MM.1S (cell line): ENCODE measurements around the gene SPAG17.

ENCODE experiments used
- DNase-seq: peaks from one replicate; pipeline ENCODE4 v3.0.0-alpha.2; 2015
- H2AFZ ChIP-seq: fragments of 300-600 bp; sonication (generic); 2 replicates; pipeline ENCODE4 v1.6.0; 2016; ENCODE audit warnings: antibody characterized with exemption, low read length
- H3F3A ChIP-seq: fragments of 300-600 bp; sonication (generic); 2 replicates; pipeline ENCODE4 v1.6.1; 2016; ENCODE audit warnings: mild to moderate bottlenecking, antibody characterized with exemption, low read length, moderate library complexity, mixed read lengths; ENCODE audit not compliant: insufficient read depth
- H3K27ac ChIP-seq: fragments of 300-600 bp; sonication (generic); 2 replicates; pipeline ENCODE4 v1.5.1; 2016; ENCODE audit warnings: mild to moderate bottlenecking, low read length
- H3K27me3 ChIP-seq: fragments of 300-600 bp; sonication (generic); replicated peaks from 2 replicates; pipeline ENCODE4 v1.6.0; 2016; ENCODE audit warnings: low read length; ENCODE audit not compliant: insufficient read depth
- H3K36me3 ChIP-seq: fragments of 300-600 bp; sonication (generic); replicated peaks from 2 replicates; pipeline ENCODE4 v1.6.1; 2016; ENCODE audit warnings: mild to moderate bottlenecking, low read length, mixed read lengths; ENCODE audit not compliant: insufficient read depth
- H3K4me1 ChIP-seq: fragments of 300-600 bp; sonication (generic); 2 replicates; pipeline ENCODE4 v1.6.1; 2016; ENCODE audit warnings: low read length, mixed read lengths
- H3K4me2 ChIP-seq: fragments of 300-600 bp; sonication (generic); 2 replicates; pipeline ENCODE4 v1.6.0; 2016; ENCODE audit warnings: low read depth, low read length
- H3K4me3 ChIP-seq: fragments of 300-600 bp; sonication (generic); 2 replicates; pipeline ENCODE4 v1.5.1; 2016; ENCODE audit warnings: low read length, mixed read lengths
- H3K79me2 ChIP-seq: fragments of 300-600 bp; sonication (generic); 2 replicates; pipeline ENCODE4 v1.6.1; 2016; ENCODE audit warnings: mixed run types, low read length, mixed read lengths
- H3K9ac ChIP-seq: fragments of 300-600 bp; sonication (generic); 2 replicates; pipeline ENCODE4 v1.6.1; 2016; ENCODE audit warnings: low read length, mixed read lengths
- H3K9me2 ChIP-seq: fragments of 300-600 bp; sonication (generic); replicated peaks from 2 replicates; pipeline ENCODE4 v1.6.1; 2016; ENCODE audit warnings: mild to moderate bottlenecking, low read length, mixed read lengths; ENCODE audit not compliant: insufficient read depth
- H3K9me3 ChIP-seq: fragments of 300-600 bp; sonication (generic); replicated peaks from 2 replicates; pipeline ENCODE4 v1.6.1; 2016; ENCODE audit warnings: mild to moderate bottlenecking, low read length, mixed read lengths; ENCODE audit not compliant: insufficient read depth
- H4K20me1 ChIP-seq: fragments of 300-600 bp; sonication (generic); 2 replicates; pipeline ENCODE4 v1.6.1; 2016; ENCODE audit warnings: mild to moderate bottlenecking, low read length, moderate library complexity, mixed read lengths; ENCODE audit not compliant: insufficient read depth
- CTCF ChIP-seq: fragments of 300-600 bp; sonication (generic); IDR thresholded peaks from 2 replicates; pipeline ENCODE4 v1.5.1; 2016; ENCODE audit warnings: antibody characterized with exemption, low read length, mixed read lengths
- EZH2 ChIP-seq: fragments of 300-600 bp; sonication (generic); optimal IDR thresholded peaks from 2 replicates; pipeline ENCODE3; 2017; ENCODE audit warnings: low read depth, mild to moderate bottlenecking, antibody characterized with exemption, low read length, mixed read lengths
- EZH2phosphoT487 ChIP-seq: fragments of 300-600 bp; sonication (generic); IDR thresholded peaks from 2 replicates; pipeline ENCODE4 v1.6.1; 2018; ENCODE audit warnings: antibody characterized with exemption, low read length

The SPAG17 gene

GRCh38 chr1:118118469-118118868, 66.6 kb downstream of the SPAG17 start:
- Histone ChIP-seq H2AFZ (no peak overlapping the region), H4K20me1 (no peaks in the 10 kb centered on the region), H3K79me2 (no peaks in the 10 kb centered on the region), H3K9me3 (no peaks in the 10 kb centered on the region), H3K27ac (no peak overlapping the region), H3K9me2 (no peaks in the 10 kb centered on the region), H3K9ac (no peak overlapping the region), H3K36me3 (no peaks in the 10 kb centered on the region), H3K27me3 (no peaks in the 10 kb centered on the region), H3K4me2 (no peak overlapping the region), H3F3A (no peaks in the 10 kb centered on the region), H3K4me3 (no peak overlapping the region), H3K4me1 (no peaks in the 10 kb centered on the region)
- TF ChIP-seq CTCF (no peak), EZH2phosphoT487 (no peak), EZH2 (no peak)
- DNase-seq, result no peak

GRCh38 chr1:118117521-118117920, 67.5 kb downstream of the SPAG17 start:
- H3K79me2 ChIP-seq, result no peaks in the 10 kb centered on the region
- H3K9ac ChIP-seq, result no peak overlapping the region
- no peaks in the 10 kb centered on the region for H3K9me2 ChIP-seq
- no peak overlapping the region for H3K4me3 ChIP-seq
- no peak overlapping the region for H3K27ac ChIP-seq
- H3K4me1 ChIP-seq, result no peaks in the 10 kb centered on the region
- no peak overlapping the region for H3K4me2 ChIP-seq
- no peaks in the 10 kb centered on the region for H3F3A ChIP-seq
- no peaks in the 10 kb centered on the region for H3K36me3 ChIP-seq
- no peaks in the 10 kb centered on the region for H4K20me1 ChIP-seq
- no peak for DNase-seq
- TF ChIP-seq EZH2phosphoT487 (no peak), EZH2 (no peak), CTCF (no peak)
- H2AFZ ChIP-seq, result no peak overlapping the region
- H3K27me3 ChIP-seq, result no peaks in the 10 kb centered on the region
- H3K9me3 ChIP-seq, result no peaks in the 10 kb centered on the region

GRCh38 chr1:118116909-118117308, 68.1 kb downstream of the SPAG17 start:
- no peaks in the 10 kb centered on the region for H3K9me3 ChIP-seq
- no peak for TF ChIP-seq EZH2
- TF ChIP-seq EZH2phosphoT487, result no peak
- TF ChIP-seq CTCF, result no peak
- no peak overlapping the region for H2AFZ ChIP-seq
- H3F3A ChIP-seq, result no peaks in the 10 kb centered on the region
- H3K4me2 ChIP-seq, result no peak overlapping the region
- H3K79me2 ChIP-seq, result no peaks in the 10 kb centered on the region
- H3K36me3 ChIP-seq, result no peaks in the 10 kb centered on the region
- H3K9ac ChIP-seq, result no peak overlapping the region
- no peaks in the 10 kb centered on the region for H3K4me1 ChIP-seq
- no peak overlapping the region for H3K27ac ChIP-seq
- no peak overlapping the region for H3K4me3 ChIP-seq
- H3K9me2 ChIP-seq, result no peaks in the 10 kb centered on the region
- no peaks in the 10 kb centered on the region for H3K27me3 ChIP-seq
- DNase-seq, result no peak
- H4K20me1 ChIP-seq, result no peaks in the 10 kb centered on the region
